HFF-Myc (cell line): ENCODE measurements around the gene WWOX.

ENCODE experiments used
- DNase-seq: peaks from one replicate; pipeline ENCODE4 v3.0.0-alpha.2; 2011; ENCODE audit warnings: low read depth; ENCODE audit errors: extremely low read depth
- H3K4me3 ChIP-seq: replicated peaks from 2 replicates; pipeline ENCODE4 v1.5.1; 2011; ENCODE audit warnings: low read depth, mild to moderate bottlenecking, control low read depth, low read length
- TF ChIP-seq, protein P1 (sequence below): IDR thresholded peaks from 2 replicates; pipeline ENCODE4 v1.5.1; 2012; ENCODE audit warnings: mild to moderate bottlenecking, low read depth, low read length, control low read depth; ENCODE audit errors: missing control alignments

WWOX gene

DNA sequence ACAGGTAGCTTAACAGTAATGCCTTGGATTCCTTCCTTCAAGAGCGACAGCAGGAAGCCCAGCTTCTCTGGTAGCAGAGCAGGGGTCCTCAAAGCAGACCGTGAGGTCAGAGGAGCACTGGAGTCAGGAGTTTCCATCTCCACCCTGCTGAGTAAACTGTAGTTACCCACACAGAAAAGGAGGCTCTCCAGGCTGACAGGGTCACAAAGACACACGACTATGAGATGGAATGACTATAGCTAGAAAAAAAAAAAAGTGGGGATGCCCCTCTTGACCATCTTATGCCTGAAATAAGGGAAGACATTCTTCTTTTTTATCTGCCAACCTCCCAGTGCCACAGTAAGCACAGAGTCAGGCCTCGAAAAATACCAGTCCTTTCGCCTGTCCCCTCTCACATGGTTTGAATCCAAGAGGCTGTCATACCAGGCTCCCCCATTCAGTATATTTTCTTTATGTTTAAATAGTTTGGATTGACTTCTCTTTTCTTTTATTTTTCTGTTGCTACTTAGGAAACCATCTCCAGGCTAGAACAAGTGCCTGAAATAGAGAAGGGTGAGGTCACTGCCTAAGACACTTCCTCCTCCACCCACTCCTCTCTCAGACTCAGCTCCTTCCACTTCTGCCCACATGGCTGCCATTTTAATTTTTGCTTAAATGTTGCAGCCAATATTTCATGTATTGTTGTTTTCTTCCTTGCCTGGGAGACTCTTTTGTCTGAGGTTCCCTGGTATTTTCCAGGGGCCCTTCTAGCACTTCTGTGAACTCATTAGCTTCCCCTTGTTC, 793.7 kb downstream of the WWOX start:
- DNase-seq: no peak
- TF ChIP-seq, protein P1, sequence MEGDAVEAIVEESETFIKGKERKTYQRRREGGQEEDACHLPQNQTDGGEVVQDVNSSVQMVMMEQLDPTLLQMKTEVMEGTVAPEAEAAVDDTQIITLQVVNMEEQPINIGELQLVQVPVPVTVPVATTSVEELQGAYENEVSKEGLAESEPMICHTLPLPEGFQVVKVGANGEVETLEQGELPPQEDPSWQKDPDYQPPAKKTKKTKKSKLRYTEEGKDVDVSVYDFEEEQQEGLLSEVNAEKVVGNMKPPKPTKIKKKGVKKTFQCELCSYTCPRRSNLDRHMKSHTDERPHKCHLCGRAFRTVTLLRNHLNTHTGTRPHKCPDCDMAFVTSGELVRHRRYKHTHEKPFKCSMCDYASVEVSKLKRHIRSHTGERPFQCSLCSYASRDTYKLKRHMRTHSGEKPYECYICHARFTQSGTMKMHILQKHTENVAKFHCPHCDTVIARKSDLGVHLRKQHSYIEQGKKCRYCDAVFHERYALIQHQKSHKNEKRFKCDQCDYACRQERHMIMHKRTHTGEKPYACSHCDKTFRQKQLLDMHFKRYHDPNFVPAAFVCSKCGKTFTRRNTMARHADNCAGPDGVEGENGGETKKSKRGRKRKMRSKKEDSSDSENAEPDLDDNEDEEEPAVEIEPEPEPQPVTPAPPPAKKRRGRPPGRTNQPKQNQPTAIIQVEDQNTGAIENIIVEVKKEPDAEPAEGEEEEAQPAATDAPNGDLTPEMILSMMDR: no peak
- H3K4me3 ChIP-seq: no peak overlapping the region

DNA sequence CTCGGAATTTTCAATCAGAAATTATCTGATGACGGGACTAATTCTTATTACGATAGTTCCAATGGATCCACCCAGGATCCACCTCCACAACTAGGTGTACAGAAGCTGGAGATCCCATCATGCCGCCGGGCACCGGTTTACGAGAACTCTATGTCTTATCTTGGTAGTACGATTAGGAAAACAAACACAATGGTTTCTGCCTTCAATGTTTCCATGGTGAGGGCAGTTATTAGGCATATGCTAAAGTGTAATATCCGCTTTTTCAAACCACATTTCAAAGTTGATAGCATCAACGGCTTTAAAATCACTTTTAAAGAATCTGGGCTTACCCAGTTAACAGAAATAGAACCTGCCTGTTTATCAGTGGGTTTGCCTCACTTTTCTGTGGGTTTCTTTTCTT, 795.4 kb downstream of the WWOX start:
- TF ChIP-seq, protein P1: no peak
- DNase-seq: no peak
- H3K4me3 ChIP-seq: no peak overlapping the region

DNA sequence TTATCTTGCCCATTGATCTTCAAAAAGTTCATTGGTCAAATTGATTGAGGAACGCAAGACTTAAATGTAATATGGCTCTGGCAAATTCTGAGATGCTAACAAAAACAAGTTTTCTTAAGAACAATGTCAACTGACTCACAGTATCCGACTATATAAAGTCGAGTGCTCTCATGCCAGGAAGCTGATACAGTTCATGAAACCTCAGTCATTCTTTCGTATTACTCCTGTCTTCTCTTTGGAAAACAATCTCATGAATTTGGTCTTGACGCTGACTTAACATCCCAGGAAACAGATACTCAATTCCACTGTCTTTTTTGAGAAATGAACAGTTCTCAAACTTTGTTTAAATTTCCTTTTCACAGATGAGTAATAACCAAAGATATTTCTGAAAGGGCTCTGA, 796.2 kb downstream of the WWOX start:
- H3K4me3 ChIP-seq: no peak overlapping the region
- TF ChIP-seq, protein P1: no peak
- DNase-seq: no peak

DNA sequence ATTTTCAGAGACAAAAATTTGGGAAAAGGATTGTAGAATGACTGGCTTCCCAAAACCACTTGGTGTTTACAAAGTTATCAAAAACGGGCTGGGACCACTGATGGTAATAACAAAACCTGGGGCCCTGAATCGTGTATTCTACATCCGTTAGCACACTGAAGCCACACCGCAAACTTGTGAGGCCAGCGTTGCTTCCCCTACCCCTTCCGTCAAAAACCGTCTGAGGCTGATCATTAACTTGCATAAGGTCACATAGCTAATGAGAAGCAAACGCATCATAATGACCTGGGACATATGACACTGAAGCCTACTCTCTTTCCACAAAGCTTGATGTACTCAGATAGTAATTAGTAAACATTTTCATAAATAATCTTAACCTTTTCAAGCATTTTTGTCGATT, 796.8 kb downstream of the WWOX start:
- TF ChIP-seq, protein P1: no peak
- no peak for DNase-seq
- no peak overlapping the region for H3K4me3 ChIP-seq

DNA sequence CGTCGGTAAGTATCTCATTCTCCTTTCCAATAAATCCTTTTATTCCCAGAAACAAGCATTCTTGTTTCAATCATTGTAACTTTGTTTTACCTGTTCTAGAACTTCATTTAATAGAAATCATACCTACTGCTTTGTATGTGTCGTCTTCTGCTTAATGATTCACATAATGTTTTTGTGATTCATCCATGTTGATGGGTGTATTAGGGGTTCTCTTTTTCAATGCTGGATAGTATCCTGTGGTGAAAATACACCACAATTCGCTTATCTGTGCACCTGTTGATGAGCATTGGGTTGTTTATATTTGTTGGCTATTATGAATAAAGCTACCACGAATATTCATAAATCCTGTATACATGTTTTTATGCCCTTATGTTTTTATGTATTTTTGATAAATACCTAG, 797.8 kb downstream of the WWOX start:
- no peak for DNase-seq
- TF ChIP-seq, protein P1: no peak
- no peak overlapping the region for H3K4me3 ChIP-seq

DNA sequence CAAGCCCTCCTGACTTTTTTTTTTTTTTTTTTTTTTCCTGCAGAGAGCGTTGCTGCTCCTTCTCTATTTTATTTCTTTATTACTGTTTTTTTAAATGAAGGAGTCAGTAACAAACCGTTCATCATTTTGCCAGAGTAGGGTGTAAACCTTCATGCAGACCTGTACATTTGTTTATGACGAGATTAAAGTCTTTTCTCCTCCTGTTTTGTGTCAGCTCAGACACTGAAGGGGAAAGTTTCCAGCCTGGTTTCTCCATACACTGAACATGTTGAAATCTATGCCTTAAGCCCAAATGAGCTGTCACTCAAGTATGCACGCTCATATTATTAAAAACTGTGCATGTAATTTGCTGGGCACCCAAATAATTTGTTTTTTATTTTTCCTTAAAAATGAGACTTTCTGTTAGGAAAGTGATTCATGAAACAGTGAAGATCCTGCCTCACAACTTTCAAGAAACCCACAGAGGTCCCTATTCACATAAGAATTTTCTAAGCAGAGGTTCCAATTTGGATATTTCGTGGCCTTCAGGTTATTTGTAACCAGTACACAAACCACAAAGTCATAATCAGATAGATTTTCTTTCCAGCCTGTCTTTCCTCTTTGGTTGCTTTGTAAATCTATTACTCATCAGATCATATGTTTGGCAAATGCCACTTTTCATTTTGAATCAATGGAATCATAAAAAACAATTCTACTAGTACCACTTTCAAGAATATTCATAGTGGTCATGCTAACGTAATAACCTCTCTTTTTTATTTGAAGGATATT, 800.8 kb downstream of the WWOX start:
- H3K4me3 ChIP-seq: no peak overlapping the region
- DNase-seq: no peak
- TF ChIP-seq, protein P1: no peak
